ENCODE measurements around the gene SMNDC1.
"Not testable (repeated sequence)": the region's sequence is repeated elsewhere in the genome, so short reads cannot be mapped to it uniquely, and the experiment has no call there.

The SMNDC1 gene

GRCh38 chr10:110251392-110251791, 53.3 kb downstream of the SMNDC1 start:
- not testable (repeated sequence) for DNase-seq (ENCODE audit: low spot score)

GRCh38 chr10:110249489-110249888, 55.2 kb downstream of the SMNDC1 start:
- DNase-seq (ENCODE audit: low spot score), result not testable (repeated sequence)

GRCh38 chr10:110247833-110248232, 56.9 kb downstream of the SMNDC1 start:
- not testable (repeated sequence) for DNase-seq (ENCODE audit: low spot score)

GRCh38 chr10:110244550-110244949, 60.2 kb downstream of the SMNDC1 start:
- no peak for DNase-seq (ENCODE audit: low spot score)

GRCh38 chr10:110242511-110242910, 62.2 kb downstream of the SMNDC1 start:
- no peak for DNase-seq (ENCODE audit: low spot score)

- no peak for DNase-seq (ENCODE audit: low spot score)
These were observed 62.9 kb downstream of the SMNDC1 start for GRCh38 chr10:110241841-110242240.

GRCh38 chr10:110241407-110241806, 63.3 kb downstream of the SMNDC1 start:
- no peak for DNase-seq (ENCODE audit: low spot score)
